Liver (tissue), 9 donors: Measurements from ENCODE around the gene RBM47. TPM values are rescaled to one million over a fixed set of nuclear protein-coding genes. Genes with fewer than 3 reads are reported as not detected.

Experiments
- DNase-seq: peaks from one replicate; pipeline ENCODE4 v3.0.0-alpha.2; 2017; ENCODE audit warnings: low spot score
- H3K27ac ChIP-seq, 2 donors: one replicate each; pipeline ENCODE4 v1.7.0; 2013; ENCODE audit warnings: inconsistent platforms in 2 of 2, low read length in 2 of 2, control low read depth in 1 of 2, low read depth in 1 of 2, mild to moderate bottlenecking in 1 of 2
- H3K27me3 ChIP-seq, 4 donors: one replicate each; pipeline versions ENCODE4 v1.6.1 to v1.7.0; 2013; ENCODE audit warnings: low read length in 3 of 4, inconsistent platforms in 1 of 4, mild to moderate bottlenecking in 1 of 4, moderate library complexity in 1 of 4; ENCODE audit not compliant: control insufficient read depth in 4 of 4, insufficient read depth in 4 of 4
- H3K36me3 ChIP-seq, 4 donors: one replicate each; pipeline versions ENCODE4 v1.6.1 to v1.7.0; 2013; ENCODE audit warnings: low read length in 3 of 4, mild to moderate bottlenecking in 3 of 4, low read depth in 1 of 4, moderate library complexity in 1 of 4; ENCODE audit not compliant: control insufficient read depth in 4 of 4, insufficient read depth in 3 of 4
- H3K4me1 ChIP-seq, 4 donors: one replicate each; pipeline versions ENCODE4 v1.6.1 to v1.7.0; 2013; ENCODE audit warnings: low read length in 3 of 4, mild to moderate bottlenecking in 3 of 4, moderate library complexity in 1 of 4; ENCODE audit not compliant: control insufficient read depth in 4 of 4, insufficient read depth in 4 of 4
- H3K4me3 ChIP-seq, 3 donors: one replicate each; pipeline versions ENCODE4 v1.6.1 to v1.7.0; 2013; ENCODE audit warnings: low read length in 3 of 3, control low read depth in 1 of 3, low read depth in 1 of 3, mild to moderate bottlenecking in 1 of 3
- H3K9ac ChIP-seq, 2 donors: one replicate each; pipeline ENCODE4 v1.7.0; 2013; ENCODE audit warnings: low read length in 2 of 2, mild to moderate bottlenecking in 2 of 2, moderate library complexity in 2 of 2, control low read depth in 1 of 2, low read depth in 1 of 2
- H3K9me3 ChIP-seq, 4 donors: one replicate each; pipeline versions ENCODE4 v1.6.1 to v1.7.0; 2013; ENCODE audit warnings: low read length in 3 of 4; ENCODE audit not compliant: control insufficient read depth in 4 of 4
- CTCF ChIP-seq: fragments of 150-350 bp; IDR thresholded peaks from 2 replicates; pipeline ENCODE4 v1.5.1; 2017; ENCODE audit warnings: improper control_type of control experiment, low read depth, low read length; ENCODE audit not compliant: missing input control
- EGR1 ChIP-seq, 2 donors: IDR thresholded peaks; 2 replicates each; pipeline ENCODE4 v1.6.1; 2016 to 2018; ENCODE audit warnings: antibody characterized with exemption in 2 of 2, low read depth in 2 of 2
- FOXA1 ChIP-seq: IDR thresholded peaks from 2 replicates; pipeline ENCODE4 v1.6.1; 2016; ENCODE audit warnings: antibody characterized with exemption
- FOXA2 ChIP-seq: IDR thresholded peaks from 2 replicates; pipeline ENCODE4 v1.6.1; 2016; ENCODE audit warnings: antibody characterized with exemption
- GABPA ChIP-seq, 2 donors: IDR thresholded peaks in 1 of 2; conservative IDR thresholded peaks in 1 of 2; 2 replicates each; pipeline ENCODE4 v1.6.1; 2016; ENCODE audit warnings: antibody characterized with exemption in 2 of 2, mild to moderate bottlenecking in 1 of 2, moderate library complexity in 1 of 2
- HNF4A ChIP-seq, 2 donors: conservative IDR thresholded peaks; 2 replicates each; pipeline ENCODE4 v1.6.1; 2016; ENCODE audit warnings: antibody characterized with exemption in 2 of 2, mild to moderate bottlenecking in 2 of 2
- HNF4G ChIP-seq: IDR thresholded peaks from 2 replicates; pipeline ENCODE4 v1.6.1; 2016; ENCODE audit warnings: antibody characterized with exemption
- JUND ChIP-seq, 2 donors: IDR thresholded peaks; 2 replicates each; pipeline ENCODE4 v1.6.1; 2016; ENCODE audit warnings: antibody characterized with exemption in 2 of 2
- MAX ChIP-seq: IDR thresholded peaks from 2 replicates; pipeline ENCODE4 v1.6.1; 2016; ENCODE audit warnings: antibody characterized with exemption
- RAD21 ChIP-seq, 2 donors: IDR thresholded peaks; 2 replicates each; pipeline ENCODE4 v1.6.1; 2016; ENCODE audit warnings: antibody characterized with exemption in 2 of 2, mild to moderate bottlenecking in 2 of 2
- RXRA ChIP-seq, 2 donors: IDR thresholded peaks; 2 replicates each; pipeline ENCODE4 v1.6.1; 2017 to 2018; ENCODE audit warnings: antibody characterized with exemption in 2 of 2, mild to moderate bottlenecking in 1 of 2
- SP1 ChIP-seq: IDR thresholded peaks from 2 replicates; pipeline ENCODE4 v1.6.1; 2018; ENCODE audit warnings: antibody characterized with exemption, mild to moderate bottlenecking
- TAF1 ChIP-seq: conservative IDR thresholded peaks from 2 replicates; pipeline ENCODE4 v1.6.1; 2016; ENCODE audit warnings: antibody characterized with exemption, mild to moderate bottlenecking
- YY1 ChIP-seq: IDR thresholded peaks from 2 replicates; pipeline ENCODE4 v1.6.1; 2016; ENCODE audit warnings: antibody characterized with exemption, mild to moderate bottlenecking
- ZBTB33 ChIP-seq: IDR thresholded peaks from 2 replicates; pipeline ENCODE4 v1.6.1; 2016; ENCODE audit warnings: antibody characterized with exemption
- WGBS: extraction: QIAGEN DNeasy Blood & Tissue Kit; methylation state at CpG from one replicate; pipeline ENCODE4 v1.1.7; 2013; 5-methylcytosine and 5-hydroxymethylcytosine counted together
- polyA plus RNA-seq, 2 donors: library from polyadenylated mRNA; stranded (reverse) in 1 of 2; unstranded in 1 of 2; fragments of 200-250 nt in 1 of 2; fragments of >200 nt in 1 of 2; fragmentation: Nextera tagmentation in 1 of 2; extraction: Ambion mirVana in 1 of 2; gene quantifications; one replicate each; pipeline versions ENCODE4 v1.2.1 to v1.2.3, GENCODE V29; 2013 to 2015
- total RNA-seq, 2 donors: library from RNA; depleted of rRNA; stranded (reverse); fragments of >200 nt; gene quantifications; one replicate each; pipeline ENCODE4 v1.2.3, GENCODE V29; 2014
- TF ChIP-seq, protein P1 (sequence below): IDR thresholded peaks from 2 replicates; pipeline ENCODE4 v1.6.1; 2016; ENCODE audit warnings: antibody characterized with exemption
- donor health status: healthy.
- donor health status: healthy.
- donor health status: healthy.
- donor health status: healthy.
- donor health status: healthy.

RBM47 gene
- total and polyA plus RNA-seq, 4 donors = 16.5 to 81.2 (median 24.7) TPM

GRCh38 chr4:40379248-40379647 lies 250.4 kb downstream of the RBM47 start:
- Histone ChIP-seq H3K36me3 (no peaks in the 10 kb centered on the region), H3K9me3 (no peaks in the 10 kb centered on the region), H3K4me3 (no peak overlapping the region), H3K4me1 (peaks cover 0 to 11% (median 8%) of the 10 kb centered on the region in 4 donors), H3K27ac (no peak overlapping the region), H3K27me3 (no peaks in the 10 kb centered on the region), H3K9ac (no peak overlapping the region)
- TF ChIP-seq HNF4G (no peak), YY1 (no peak), CTCF (no peak), TAF1 (no peak), ZBTB33 (no peak), SP1 (no peak), MAX (no peak), EGR1 (IDR thresholded peaks at IDR 0.05; ENCODE audit: low read depth in 2 of 2) (no peak), FOXA2 (no peak), JUND (IDR thresholded peaks at IDR 0.05) (no peak), RAD21 (IDR thresholded peaks at IDR 0.05) (no peak), RXRA (IDR thresholded peaks at IDR 0.05) (no peak), GABPA (IDR thresholded peaks at IDR 0.05 in 1 of 2, conservative IDR thresholded peaks at IDR 0.05 in 1 of 2) (no peak)
- TF ChIP-seq, protein P1, sequence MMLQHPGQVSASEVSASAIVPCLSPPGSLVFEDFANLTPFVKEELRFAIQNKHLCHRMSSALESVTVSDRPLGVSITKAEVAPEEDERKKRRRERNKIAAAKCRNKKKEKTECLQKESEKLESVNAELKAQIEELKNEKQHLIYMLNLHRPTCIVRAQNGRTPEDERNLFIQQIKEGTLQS = no peak
- WGBS = 75% methylated on average over 3 of the region's 3 CpGs
- no peak for DNase-seq

DNA sequence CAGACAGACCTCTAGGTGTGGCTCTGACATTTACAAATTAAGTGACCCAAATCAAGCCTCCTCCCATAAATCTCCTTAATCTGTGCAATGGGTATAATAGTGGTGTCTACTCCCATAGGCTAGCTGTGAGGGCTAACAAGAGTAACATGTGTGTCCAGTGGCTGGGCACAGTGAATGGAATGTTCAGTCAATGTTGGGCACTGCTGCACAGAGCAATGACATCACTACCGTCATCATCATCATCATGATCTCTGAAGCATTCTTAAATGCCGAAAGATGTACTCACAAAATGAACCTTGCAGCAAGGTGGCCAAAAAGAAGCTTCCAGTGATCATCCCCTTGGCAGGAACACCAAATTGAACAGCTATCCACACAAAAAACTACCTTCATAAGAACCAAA lies 251.0 kb downstream of the RBM47 start:
- 48% methylated on average over 2 of the region's 2 CpGs for WGBS
- Histone ChIP-seq H3K27ac (no peak overlapping the region), H3K36me3 (no peaks in the 10 kb centered on the region), H3K9me3 (no peaks in the 10 kb centered on the region), H3K4me1 (peaks cover 0 to 11% (median 8%) of the 10 kb centered on the region in 4 donors), H3K4me3 (no peak overlapping the region), H3K27me3 (no peaks in the 10 kb centered on the region), H3K9ac (no peak overlapping the region)
- TF ChIP-seq RXRA (IDR thresholded peaks at IDR 0.05) (no peak), SP1 (no peak), YY1 (no peak), HNF4A (conservative IDR thresholded peaks at IDR 0.05) (no peak), RAD21 (IDR thresholded peaks at IDR 0.05) (no peak), ZBTB33 (no peak), HNF4G (no peak), GABPA (IDR thresholded peaks at IDR 0.05 in 1 of 2, conservative IDR thresholded peaks at IDR 0.05 in 1 of 2) (no peak), CTCF (no peak), FOXA1 (no peak)
- TF ChIP-seq, protein P1 = no peak
- DNase-seq = no peak
